Nephron progenitor cell (in vitro differentiated cells): ENCODE results near the gene POM121C.
"Not testable (repeated sequence)": the region's sequence is repeated elsewhere in the genome, so short reads cannot be mapped to it uniquely, and the experiment has no call there.

ENCODE experiments used
- DNase-seq: peaks from one replicate; pipeline ENCODE4 v3.0.0; 2021
- H3K27ac Mint-ChIP-seq: 2 replicates; pipeline ENCODE4 v1.8.0; 2021; ENCODE audit warnings: mild to moderate bottlenecking, moderate library complexity, mixed read lengths
- H3K27me3 Mint-ChIP-seq: 2 replicates; pipeline ENCODE4 v1.8.0; 2021; ENCODE audit warnings: mild to moderate bottlenecking, low read depth, mixed read lengths; ENCODE audit not compliant: poor library complexity
- H3K36me3 Mint-ChIP-seq: 2 replicates; pipeline ENCODE4 v1.8.0; 2021; ENCODE audit warnings: low read depth, mixed read lengths
- H3K4me1 Mint-ChIP-seq: 2 replicates; pipeline ENCODE4 v1.8.0; 2021; ENCODE audit warnings: mixed read lengths
- H3K4me3 Mint-ChIP-seq: 2 replicates; pipeline ENCODE4 v1.8.0; 2021; ENCODE audit warnings: mild to moderate bottlenecking, moderate library complexity, mixed read lengths
- H3K9me3 Mint-ChIP-seq: 2 replicates; pipeline ENCODE4 v1.8.0; 2021; ENCODE audit warnings: mild to moderate bottlenecking, moderate library complexity, mixed read lengths
- CTCF ChIP-seq: fragments of 200-600 bp; sonication (generic); IDR thresholded peaks from 2 replicates; pipeline ENCODE4 v1.5.0; 2021; ENCODE audit warnings: antibody characterized with exemption

Gene POM121C

GRCh38 chr7:75485355-75485978 is 632 bp downstream of the POM121C start:
- peak; percentile 6 for DNase-seq

GRCh38 chr7:75480313-75480712 is 5.8 kb downstream of the POM121C start:
- H3K4me1 Mint-ChIP-seq, DNase-seq, H3K9me3 Mint-ChIP-seq, H3K27ac Mint-ChIP-seq, H3K27me3 Mint-ChIP-seq, H3K4me3 Mint-ChIP-seq: not testable (repeated sequence)
- H3K36me3 Mint-ChIP-seq = peaks cover 34% of the 10 kb centered on the region

More at GRCh38 chr7:75485355-75485978, 632 bp downstream of the POM121C start:
- Mint-ChIP-seq H3K36me3 (peaks cover 33% of the 10 kb centered on the region), H3K27ac (peak overlapping the region; percentile 92), H3K4me3 (peak overlapping the region; percentile 94)
- not testable (repeated sequence) for H3K9me3 Mint-ChIP-seq, H3K27me3 Mint-ChIP-seq, H3K4me1 Mint-ChIP-seq

GRCh38 chr7:75477457-75477856 is 8.6 kb downstream of the POM121C start:
- H3K4me1 Mint-ChIP-seq, H3K9me3 Mint-ChIP-seq, H3K4me3 Mint-ChIP-seq, DNase-seq, H3K27me3 Mint-ChIP-seq, H3K27ac Mint-ChIP-seq: not testable (repeated sequence)
- H3K36me3 Mint-ChIP-seq = peaks cover 43% of the 10 kb centered on the region

GRCh38 chr7:75470166-75470565 is 15.9 kb downstream of the POM121C start:
- Mint-ChIP-seq H3K9me3 (peaks cover 33% of the 10 kb centered on the region), H3K36me3 (peaks cover 76% of the 10 kb centered on the region)
- DNase-seq, H3K4me1 Mint-ChIP-seq, H3K27me3 Mint-ChIP-seq, H3K4me3 Mint-ChIP-seq, H3K27ac Mint-ChIP-seq: not testable (repeated sequence)

- not testable (repeated sequence) for DNase-seq, H3K27ac Mint-ChIP-seq
Measured at GRCh38 chr7:75460541-75460940, 25.6 kb downstream of the POM121C start.

GRCh38 chr7:75458034-75458433 is 28.1 kb downstream of the POM121C start:
- not testable (repeated sequence) for H3K9me3 Mint-ChIP-seq, H3K27me3 Mint-ChIP-seq, H3K27ac Mint-ChIP-seq, H3K4me1 Mint-ChIP-seq, H3K4me3 Mint-ChIP-seq, DNase-seq
- peaks cover 12% of the 10 kb centered on the region for H3K36me3 Mint-ChIP-seq

More at GRCh38 chr7:75460541-75460940, 25.6 kb downstream of the POM121C start:
- H3K4me1 Mint-ChIP-seq, H3K4me3 Mint-ChIP-seq, H3K27me3 Mint-ChIP-seq, H3K9me3 Mint-ChIP-seq: not testable (repeated sequence)
- H3K36me3 Mint-ChIP-seq = peaks cover 14% of the 10 kb centered on the region

GRCh38 chr7:75456403-75456802 is 29.7 kb downstream of the POM121C start:
- not testable (repeated sequence) for H3K27me3 Mint-ChIP-seq, DNase-seq, H3K4me1 Mint-ChIP-seq, H3K27ac Mint-ChIP-seq, H3K4me3 Mint-ChIP-seq, H3K9me3 Mint-ChIP-seq
- H3K36me3 Mint-ChIP-seq = peaks cover 12% of the 10 kb centered on the region

GRCh38 chr7:75452494-75452955 is 33.6 kb downstream of the POM121C start:
- TF ChIP-seq CTCF = peak; percentile 57
- H3K36me3 Mint-ChIP-seq = peaks cover 13% of the 10 kb centered on the region
- H3K4me1 Mint-ChIP-seq, H3K9me3 Mint-ChIP-seq, DNase-seq, H3K27me3 Mint-ChIP-seq, H3K27ac Mint-ChIP-seq, H3K4me3 Mint-ChIP-seq: not testable (repeated sequence)

GRCh38 chr7:75449946-75450345 is 36.2 kb downstream of the POM121C start:
- not testable (repeated sequence) for DNase-seq, H3K4me1 Mint-ChIP-seq, H3K27me3 Mint-ChIP-seq, H3K27ac Mint-ChIP-seq, H3K9me3 Mint-ChIP-seq, H3K4me3 Mint-ChIP-seq
- H3K36me3 Mint-ChIP-seq = peaks cover 13% of the 10 kb centered on the region

- H3K4me1 Mint-ChIP-seq, H3K9me3 Mint-ChIP-seq, H3K27me3 Mint-ChIP-seq: not testable (repeated sequence)
- peaks cover 24% of the 10 kb centered on the region for H3K36me3 Mint-ChIP-seq
- H3K4me3 Mint-ChIP-seq = peak overlapping the region; percentile 91
- peak; percentile 66 for DNase-seq
- H3K27ac Mint-ChIP-seq = peak overlapping the region; percentile 99
Measured at GRCh38 chr7:75442465-75443111, 43.5 kb downstream of the POM121C start.

GRCh38 chr7:75442101-75442464 is 44.0 kb downstream of the POM121C start:
- H3K27ac Mint-ChIP-seq = peak overlapping the region; percentile 90
- H3K4me3 Mint-ChIP-seq = peak overlapping the region; percentile 94
- peaks cover 29% of the 10 kb centered on the region for H3K36me3 Mint-ChIP-seq
- H3K27me3 Mint-ChIP-seq, DNase-seq, H3K4me1 Mint-ChIP-seq, H3K9me3 Mint-ChIP-seq: not testable (repeated sequence)

- not testable (repeated sequence) for H3K9me3 Mint-ChIP-seq, H3K4me3 Mint-ChIP-seq, H3K27ac Mint-ChIP-seq, H3K27me3 Mint-ChIP-seq, DNase-seq, H3K4me1 Mint-ChIP-seq
- peaks cover 54% of the 10 kb centered on the region for H3K36me3 Mint-ChIP-seq
Measured at GRCh38 chr7:75439000-75439399, 47.1 kb downstream of the POM121C start.

GRCh38 chr7:75423481-75423880 is 62.6 kb downstream of the POM121C start:
- peaks cover 14% of the 10 kb centered on the region for H3K36me3 Mint-ChIP-seq
- not testable (repeated sequence) for H3K9me3 Mint-ChIP-seq, DNase-seq, H3K4me3 Mint-ChIP-seq, H3K27ac Mint-ChIP-seq, H3K4me1 Mint-ChIP-seq, H3K27me3 Mint-ChIP-seq
